HEK293 (cell line): ENCODE results near the gene IP6K2.

ENCODE experiments used
- CTCF ChIP-seq: fragments of 450-650 bp; formaldehyde crosslinking; IDR thresholded peaks from 2 replicates; pipeline ENCODE4 v1.5.1; 2016; ENCODE audit warnings: missing biosample characterization, missing genetic modification characterization
- REST ChIP-seq: fragments of 450-650 bp; formaldehyde crosslinking; IDR thresholded peaks from 2 replicates; pipeline ENCODE4 v1.5.1; 2016; ENCODE audit warnings: missing biosample characterization, missing genetic modification characterization
- ZFP37 ChIP-seq: fragments of 450-650 bp; formaldehyde crosslinking; IDR thresholded peaks from 2 replicates; pipeline ENCODE4 v1.5.1; 2016; ENCODE audit warnings: missing biosample characterization, missing genetic modification characterization
- ZNF140 ChIP-seq: fragments of 450-650 bp; formaldehyde crosslinking; IDR thresholded peaks from 2 replicates; pipeline ENCODE4 v1.5.1; 2016; ENCODE audit warnings: missing biosample characterization, missing genetic modification characterization
- ZNF274 ChIP-seq, 2 experiments: fragments of 200-500 bp in 1 of 2; fragments of 450-650 bp in 1 of 2; sonication (Bioruptor generic) in 1 of 2; formaldehyde crosslinking in 1 of 2; IDR thresholded peaks; 2 replicates each; pipeline versions ENCODE4 v1.5.1 to v1.6.1; 2014 to 2016; ENCODE audit warnings: borderline replicate concordance in 1 of 2, inconsistent platforms in 1 of 2, low read length in 1 of 2, missing biosample characterization in 1 of 2, missing genetic modification characterization in 1 of 2
- ZNF426 ChIP-seq: fragments of 450-650 bp; formaldehyde crosslinking; IDR thresholded peaks from 2 replicates; pipeline ENCODE4 v1.5.1; 2017; ENCODE audit warnings: missing biosample characterization, missing genetic modification characterization, mild to moderate bottlenecking, inconsistent platforms, moderate library complexity
- ZNF701 ChIP-seq: fragments of 450-650 bp; formaldehyde crosslinking; IDR thresholded peaks from 2 replicates; pipeline ENCODE4 v1.5.1; 2016; ENCODE audit warnings: missing biosample characterization, missing genetic modification characterization
- ZNF768 ChIP-seq: fragments of 450-650 bp; formaldehyde crosslinking; IDR thresholded peaks from 2 replicates; pipeline ENCODE4 v1.5.1; 2018; ENCODE audit warnings: missing biosample characterization, mild to moderate bottlenecking, missing genetic modification characterization
- ZNF776 ChIP-seq: fragments of 450-650 bp; formaldehyde crosslinking; IDR thresholded peaks from 2 replicates; pipeline ENCODE4 v1.5.0; 2017; ENCODE audit warnings: missing biosample characterization, missing genetic modification characterization, borderline replicate concordance
- ZNF785 ChIP-seq: fragments of 450-650 bp; formaldehyde crosslinking; IDR thresholded peaks from 2 replicates; pipeline ENCODE4 v1.5.1; 2016; ENCODE audit warnings: missing biosample characterization, missing genetic modification characterization
- TF ChIP-seq, protein P1 (sequence below): fragments of 450-650 bp; formaldehyde crosslinking; IDR thresholded peaks from 2 replicates; pipeline ENCODE4 v1.5.1; 2016; ENCODE audit warnings: missing biosample characterization, missing genetic modification characterization, low read depth
- TF ChIP-seq, protein P2 (sequence below): IDR thresholded peaks from 2 replicates; pipeline ENCODE4 v1.6.1; 2011; ENCODE audit warnings: mild to moderate bottlenecking, low read depth, low read length, borderline replicate concordance

DNA sequence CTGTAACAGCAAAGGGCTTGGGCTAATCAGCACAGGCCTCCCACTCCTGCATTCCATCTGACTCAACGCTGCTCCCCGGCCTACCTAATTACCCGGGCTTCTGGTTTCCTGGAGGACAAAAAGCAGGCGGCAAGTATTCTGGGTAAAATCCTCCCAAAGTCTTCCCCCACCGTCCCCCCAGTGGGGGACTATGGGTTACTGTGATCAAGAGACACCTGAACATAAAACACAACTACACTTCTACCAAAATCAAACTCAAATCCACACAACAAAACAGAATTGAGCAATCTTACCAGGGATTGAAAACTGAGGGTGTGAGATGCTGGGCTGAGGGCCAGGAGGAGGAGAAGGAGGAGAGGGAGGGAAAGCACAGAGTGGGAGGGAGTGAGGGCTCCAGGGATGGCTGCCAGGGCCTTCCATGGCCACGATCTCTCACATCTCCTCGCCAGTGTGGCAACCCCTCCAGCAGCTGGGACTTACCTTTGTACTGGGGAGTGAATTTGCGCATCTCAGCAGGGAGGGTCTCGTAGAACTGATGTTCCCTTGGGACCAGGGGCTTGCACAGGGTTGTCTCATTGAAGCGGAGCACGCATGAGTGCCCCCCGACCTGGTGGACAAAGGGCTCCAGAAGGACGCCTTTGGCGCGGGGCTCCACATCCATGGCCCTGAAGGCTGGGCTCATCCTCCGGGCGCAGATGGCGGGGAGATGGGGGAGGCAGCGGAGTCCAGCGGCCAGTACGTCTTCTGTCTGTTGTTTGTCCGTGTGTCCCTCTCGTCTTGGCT, 22.2 kb downstream of the IP6K2 start:
- TF ChIP-seq ZFP37 (tag by site-specific recombination) = no peak
- no peak for TF ChIP-seq CTCF (tag by site-specific recombination)
- TF ChIP-seq, protein P1, sequence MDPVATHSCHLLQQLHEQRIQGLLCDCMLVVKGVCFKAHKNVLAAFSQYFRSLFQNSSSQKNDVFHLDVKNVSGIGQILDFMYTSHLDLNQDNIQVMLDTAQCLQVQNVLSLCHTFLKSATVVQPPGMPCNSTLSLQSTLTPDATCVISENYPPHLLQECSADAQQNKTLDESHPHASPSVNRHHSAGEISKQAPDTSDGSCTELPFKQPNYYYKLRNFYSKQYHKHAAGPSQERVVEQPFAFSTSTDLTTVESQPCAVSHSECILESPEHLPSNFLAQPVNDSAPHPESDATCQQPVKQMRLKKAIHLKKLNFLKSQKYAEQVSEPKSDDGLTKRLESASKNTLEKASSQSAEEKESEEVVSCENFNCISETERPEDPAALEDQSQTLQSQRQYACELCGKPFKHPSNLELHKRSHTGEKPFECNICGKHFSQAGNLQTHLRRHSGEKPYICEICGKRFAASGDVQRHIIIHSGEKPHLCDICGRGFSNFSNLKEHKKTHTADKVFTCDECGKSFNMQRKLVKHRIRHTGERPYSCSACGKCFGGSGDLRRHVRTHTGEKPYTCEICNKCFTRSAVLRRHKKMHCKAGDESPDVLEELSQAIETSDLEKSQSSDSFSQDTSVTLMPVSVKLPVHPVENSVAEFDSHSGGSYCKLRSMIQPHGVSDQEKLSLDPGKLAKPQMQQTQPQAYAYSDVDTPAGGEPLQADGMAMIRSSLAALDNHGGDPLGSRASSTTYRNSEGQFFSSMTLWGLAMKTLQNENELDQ (tag by site-specific recombination) = no peak
- TF ChIP-seq, protein P2, sequence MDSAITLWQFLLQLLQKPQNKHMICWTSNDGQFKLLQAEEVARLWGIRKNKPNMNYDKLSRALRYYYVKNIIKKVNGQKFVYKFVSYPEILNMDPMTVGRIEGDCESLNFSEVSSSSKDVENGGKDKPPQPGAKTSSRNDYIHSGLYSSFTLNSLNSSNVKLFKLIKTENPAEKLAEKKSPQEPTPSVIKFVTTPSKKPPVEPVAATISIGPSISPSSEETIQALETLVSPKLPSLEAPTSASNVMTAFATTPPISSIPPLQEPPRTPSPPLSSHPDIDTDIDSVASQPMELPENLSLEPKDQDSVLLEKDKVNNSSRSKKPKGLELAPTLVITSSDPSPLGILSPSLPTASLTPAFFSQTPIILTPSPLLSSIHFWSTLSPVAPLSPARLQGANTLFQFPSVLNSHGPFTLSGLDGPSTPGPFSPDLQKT = no peak
- TF ChIP-seq REST = no peak
- TF ChIP-seq ZNF274 (IDR thresholded peaks at IDR 0.05; ENCODE audit: low read length) = no peak
- no peak for TF ChIP-seq ZNF274 (tag by site-specific recombination; IDR thresholded peaks at IDR 0.05; ENCODE audit: borderline replicate concordance)
- TF ChIP-seq ZNF140 (tag by site-specific recombination) = no peak
- 0 out of 2 replicates have a peak, but pooled peaks have one; percentile 35 for TF ChIP-seq ZNF785 (tag by site-specific recombination)
- no peak for TF ChIP-seq ZNF776 (tag by site-specific recombination)
- TF ChIP-seq ZNF768 (tag by site-specific recombination) = no peak
- TF ChIP-seq ZNF426 (tag by site-specific recombination) = no peak
- no peak for TF ChIP-seq ZNF701
